ENCODE data around the gene GBP4.
"Not testable (repeated sequence)": the region's sequence is repeated elsewhere in the genome, so short reads cannot be mapped to it uniquely, and the experiment has no call there.

Gene GBP4, protein sequence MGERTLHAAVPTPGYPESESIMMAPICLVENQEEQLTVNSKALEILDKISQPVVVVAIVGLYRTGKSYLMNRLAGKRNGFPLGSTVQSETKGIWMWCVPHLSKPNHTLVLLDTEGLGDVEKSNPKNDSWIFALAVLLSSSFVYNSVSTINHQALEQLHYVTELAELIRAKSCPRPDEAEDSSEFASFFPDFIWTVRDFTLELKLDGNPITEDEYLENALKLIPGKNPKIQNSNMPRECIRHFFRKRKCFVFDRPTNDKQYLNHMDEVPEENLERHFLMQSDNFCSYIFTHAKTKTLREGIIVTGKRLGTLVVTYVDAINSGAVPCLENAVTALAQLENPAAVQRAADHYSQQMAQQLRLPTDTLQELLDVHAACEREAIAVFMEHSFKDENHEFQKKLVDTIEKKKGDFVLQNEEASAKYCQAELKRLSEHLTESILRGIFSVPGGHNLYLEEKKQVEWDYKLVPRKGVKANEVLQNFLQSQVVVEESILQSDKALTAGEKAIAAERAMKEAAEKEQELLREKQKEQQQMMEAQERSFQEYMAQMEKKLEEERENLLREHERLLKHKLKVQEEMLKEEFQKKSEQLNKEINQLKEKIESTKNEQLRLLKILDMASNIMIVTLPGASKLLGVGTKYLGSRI

DNA sequence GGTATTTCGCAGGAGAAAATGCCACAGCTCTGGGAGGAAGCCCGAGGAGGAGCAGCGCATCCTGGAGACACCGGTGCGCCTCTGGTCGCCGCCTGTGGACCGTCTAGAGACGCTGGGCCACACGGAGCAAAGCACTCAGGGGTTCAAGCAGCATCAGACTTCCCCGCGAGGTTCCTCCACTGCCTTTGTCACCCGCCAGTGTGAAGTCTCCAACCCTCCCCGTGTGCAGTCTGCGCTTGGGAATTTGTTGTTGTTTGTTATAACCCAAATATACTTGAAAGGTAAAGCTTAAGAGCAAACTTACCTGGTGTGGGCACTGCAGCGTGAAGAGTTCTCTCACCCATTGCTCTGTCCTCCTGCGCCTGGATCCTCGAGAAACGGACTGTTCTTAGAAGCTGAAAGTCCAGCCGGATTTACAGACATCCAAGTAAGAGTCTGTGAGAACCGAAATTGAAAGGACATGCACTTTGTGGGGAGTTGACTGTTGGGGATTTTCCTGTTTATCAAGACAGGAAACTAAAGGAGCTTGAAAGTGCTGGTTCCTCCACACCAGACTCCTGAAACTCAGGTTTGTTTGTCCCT is at the start of gene GBP4:
GBP4 (minus strand) TSS at position 452 of the 582 bp plus-strand sequence; CDS start at position 344, 108 bp downstream.
- in situ Hi-C loops (cut with HindIII; ENCODE audit: low sequenced_read_pairs), result no loop called here

DNA sequence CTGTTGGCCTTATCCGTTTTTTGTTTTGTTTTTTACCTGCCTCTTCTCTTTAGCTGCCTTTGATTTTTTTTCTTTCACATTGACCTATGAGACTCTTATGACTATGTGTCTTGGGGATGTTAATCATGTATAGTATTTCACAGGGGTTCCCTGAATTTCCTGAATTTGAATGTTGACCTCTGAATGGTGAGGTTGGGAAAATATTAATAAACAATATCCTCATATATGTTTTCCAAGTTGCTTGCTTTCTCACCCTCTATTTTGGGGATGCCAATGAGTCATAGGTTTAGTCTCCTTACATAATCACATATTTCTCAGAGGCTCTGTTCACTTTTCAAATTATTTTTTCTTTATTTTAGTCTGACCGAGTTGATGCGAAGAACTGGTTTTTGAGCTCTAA is 44.3 kb upstream of the GBP4 start:
- in situ Hi-C loops (cut with HindIII; ENCODE audit: low sequenced_read_pairs), result no loop called here

DNA sequence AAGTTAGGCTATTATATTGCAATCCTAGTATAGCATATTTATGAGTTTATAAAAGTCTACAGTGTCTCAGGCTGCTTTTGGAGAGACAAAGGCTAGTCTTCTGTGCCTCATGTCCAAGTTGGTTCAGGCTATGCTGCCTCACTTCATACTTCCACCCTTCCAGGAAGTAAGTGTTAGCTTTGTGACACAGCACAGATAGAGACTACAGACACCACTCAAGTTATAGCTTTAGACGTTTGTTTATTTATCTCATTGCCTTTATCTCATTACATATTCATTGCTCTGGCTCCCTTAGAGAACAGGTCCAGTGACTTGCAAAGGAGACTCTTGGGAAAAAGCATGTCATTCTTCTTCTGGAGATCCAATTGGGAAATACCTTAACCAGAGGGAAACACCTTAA is 22.6 kb upstream of the GBP4 start:
- in situ Hi-C loops (cut with HindIII; ENCODE audit: low sequenced_read_pairs), result no loop called here

- in situ Hi-C loops (cut with HindIII; ENCODE audit: low sequenced_read_pairs), result not testable (repeated sequence)
Observed at GRCh38 chr1:89219851-89220250, 21.1 kb upstream of the GBP4 start.

DNA sequence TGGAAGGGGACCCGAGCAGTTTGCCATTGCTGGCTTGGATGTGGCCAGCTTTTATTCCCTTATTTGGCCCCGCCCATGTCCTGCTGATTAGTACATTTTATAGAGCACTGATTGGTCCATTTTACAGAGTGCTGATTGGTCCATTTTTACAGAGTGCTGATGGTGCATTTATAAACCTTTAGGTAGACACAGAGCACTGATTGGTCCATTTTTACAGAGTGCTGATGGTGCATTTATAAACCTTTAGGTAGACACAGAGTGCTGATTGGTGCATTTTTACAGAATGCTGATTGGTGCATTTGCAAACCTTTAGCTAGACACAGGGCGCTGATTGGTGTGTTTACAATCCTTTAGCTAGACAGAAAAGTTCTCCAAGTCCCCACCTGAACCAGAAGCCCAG is 20.2 kb upstream of the GBP4 start:
- in situ Hi-C loops (cut with HindIII; ENCODE audit: low sequenced_read_pairs), result not testable (repeated sequence)

GRCh38 chr1:89213347-89213746 is 14.6 kb upstream of the GBP4 start:
- in situ Hi-C loops (cut with HindIII; ENCODE audit: low sequenced_read_pairs), result no loop called here

DNA sequence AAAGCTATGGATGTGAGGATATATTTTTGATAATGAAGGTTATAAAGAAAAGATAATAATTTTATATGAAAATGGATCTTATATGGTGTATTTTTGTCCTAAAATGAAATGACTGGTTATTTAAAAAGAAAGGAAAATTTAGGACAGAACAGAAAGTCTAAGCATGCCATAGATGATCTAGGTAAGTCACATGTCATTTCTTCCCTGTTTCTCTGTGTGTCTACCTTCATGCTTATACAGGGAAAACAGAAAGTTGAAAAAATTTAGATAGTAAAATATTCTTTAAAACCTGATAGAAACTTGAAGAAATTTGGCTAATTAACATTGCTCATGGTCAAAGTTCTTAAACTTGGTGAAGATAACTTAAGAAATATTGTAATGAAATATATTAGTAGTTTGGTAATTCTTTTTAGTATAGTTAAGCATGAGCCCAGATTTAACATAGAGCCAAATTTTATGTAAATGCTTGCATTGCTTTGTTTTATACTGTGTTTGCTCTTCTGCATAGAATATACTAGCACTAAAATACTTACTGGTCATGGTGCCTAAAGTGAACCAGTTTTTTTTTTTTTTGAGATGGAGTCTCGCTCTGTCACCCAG is 12.4 kb upstream of the GBP4 start:
- in situ Hi-C loops (cut with HindIII; ENCODE audit: low sequenced_read_pairs), result no loop called here

DNA sequence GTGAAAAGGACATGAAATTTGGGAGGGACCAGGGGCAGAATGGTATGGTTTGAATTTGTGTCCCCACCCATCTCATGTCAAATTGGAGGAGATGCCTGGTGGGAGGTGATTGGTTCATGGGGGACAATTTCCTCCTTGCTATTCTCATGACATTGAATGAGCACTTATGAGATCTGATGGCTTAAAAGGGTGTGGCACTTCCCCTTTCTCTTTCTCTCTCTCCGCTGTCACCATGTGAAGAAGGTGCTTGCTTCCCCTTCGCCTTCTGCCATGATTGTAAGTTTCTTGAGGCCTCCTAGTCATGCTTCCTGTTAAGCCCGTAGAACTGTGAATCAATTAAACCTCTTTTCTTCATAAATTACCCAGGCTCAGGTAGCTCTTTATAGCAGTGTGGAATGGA is 7.6 kb upstream of the GBP4 start:
- in situ Hi-C loops (cut with HindIII; ENCODE audit: low sequenced_read_pairs), result no loop called here

- in situ Hi-C loops (cut with HindIII; ENCODE audit: low sequenced_read_pairs), result no loop called here
Observed at GRCh38 chr1:89203166-89203565, 4.4 kb upstream of the GBP4 start.

DNA sequence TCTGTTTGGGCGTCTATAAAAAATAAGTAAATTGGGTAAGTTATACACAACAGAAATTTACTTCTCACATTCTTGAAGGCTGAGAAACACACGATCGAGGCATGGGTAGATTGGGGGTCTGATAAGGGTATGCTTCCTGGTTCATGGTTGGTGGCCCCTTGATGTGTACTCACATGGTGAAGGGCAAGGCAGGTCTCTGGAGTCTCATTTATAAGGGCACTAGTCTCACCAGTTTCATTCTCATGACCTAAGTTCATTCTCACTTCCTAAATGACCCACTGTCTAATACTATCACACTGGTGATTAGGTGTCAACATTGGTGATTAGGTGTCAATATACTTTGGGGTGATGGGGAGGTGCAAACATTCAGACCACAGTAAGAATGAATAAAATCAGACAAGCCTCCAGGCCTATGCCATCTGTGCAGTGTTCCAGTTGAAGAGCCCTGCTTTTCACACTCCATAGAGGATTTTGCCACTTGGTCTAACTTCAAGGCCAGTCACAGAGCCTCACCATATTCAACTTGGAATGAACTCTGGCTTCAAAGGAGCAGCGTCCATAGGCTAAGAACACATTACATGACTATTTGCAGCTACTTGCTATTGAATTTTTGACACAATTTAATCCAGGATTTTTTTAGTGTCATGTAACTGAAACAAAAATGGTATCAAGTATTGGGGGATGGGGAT is 2.5 kb upstream of the GBP4 start:
- in situ Hi-C loops (cut with HindIII; ENCODE audit: low sequenced_read_pairs), result no loop called here

- in situ Hi-C loops (cut with HindIII; ENCODE audit: low sequenced_read_pairs), result no loop called here
Observed at GRCh38 chr1:89200663-89201062, 1.9 kb upstream of the GBP4 start.

- in situ Hi-C loops (cut with HindIII; ENCODE audit: low sequenced_read_pairs), result no loop called here
Observed at GRCh38 chr1:89199525-89200031, 836 bp upstream of the GBP4 start.

- in situ Hi-C loops (cut with HindIII; ENCODE audit: low sequenced_read_pairs), result no loop called here
Observed at GRCh38 chr1:89198081-89198480, 661 bp downstream of the GBP4 start.

DNA sequence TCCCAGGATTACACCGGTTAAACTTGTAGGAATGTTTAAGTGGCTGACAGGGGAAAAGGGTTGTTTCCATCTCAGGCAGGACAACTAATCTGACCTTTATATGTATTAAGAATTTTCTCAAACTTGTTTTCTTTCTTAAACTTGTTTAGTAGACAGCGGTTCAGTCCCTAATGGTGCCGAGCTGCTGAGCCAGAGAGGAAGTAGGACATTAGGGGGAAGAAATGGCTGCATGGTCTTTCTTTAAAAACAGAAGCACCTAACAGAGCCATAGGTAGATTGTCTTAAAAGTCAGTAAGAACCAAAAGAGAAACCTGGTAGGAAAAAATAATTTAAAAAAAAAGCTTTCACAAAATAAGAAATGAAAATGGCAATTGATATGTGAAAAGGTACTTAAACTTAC is 3.3 kb downstream of the GBP4 start:
- in situ Hi-C loops (cut with HindIII; ENCODE audit: low sequenced_read_pairs), result no loop called here

DNA sequence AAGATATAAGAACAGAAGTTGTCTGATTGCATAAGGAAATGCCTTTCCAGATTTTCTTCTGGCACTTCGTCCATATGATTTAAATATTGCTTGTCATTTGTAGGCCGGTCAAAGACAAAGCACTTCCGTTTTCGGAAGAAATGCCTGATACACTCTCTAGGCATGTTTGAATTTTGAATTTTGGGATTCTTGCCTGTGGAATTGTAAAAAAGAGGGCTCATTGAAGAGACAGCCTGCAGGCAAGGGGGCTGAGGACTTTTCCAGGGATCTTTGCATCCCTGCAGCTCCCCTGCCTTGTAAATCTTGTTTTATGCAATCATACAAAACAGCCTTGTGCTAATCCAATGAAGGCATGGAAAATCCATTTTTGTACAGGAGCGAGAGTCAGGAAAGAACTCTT is 7.4 kb downstream of the GBP4 start:
- in situ Hi-C loops (cut with HindIII; ENCODE audit: low sequenced_read_pairs), result no loop called here

- in situ Hi-C loops (cut with HindIII; ENCODE audit: low sequenced_read_pairs), result no loop called here
Observed at GRCh38 chr1:89190017-89190416, 8.7 kb downstream of the GBP4 start.

- in situ Hi-C loops (cut with HindIII; ENCODE audit: low sequenced_read_pairs), result no loop called here
Observed at GRCh38 chr1:89179343-89179742, 19.4 kb downstream of the GBP4 start.

GRCh38 chr1:89176971-89177370 is 21.8 kb downstream of the GBP4 start:
- in situ Hi-C loops (cut with HindIII; ENCODE audit: low sequenced_read_pairs), result no loop called here

DNA sequence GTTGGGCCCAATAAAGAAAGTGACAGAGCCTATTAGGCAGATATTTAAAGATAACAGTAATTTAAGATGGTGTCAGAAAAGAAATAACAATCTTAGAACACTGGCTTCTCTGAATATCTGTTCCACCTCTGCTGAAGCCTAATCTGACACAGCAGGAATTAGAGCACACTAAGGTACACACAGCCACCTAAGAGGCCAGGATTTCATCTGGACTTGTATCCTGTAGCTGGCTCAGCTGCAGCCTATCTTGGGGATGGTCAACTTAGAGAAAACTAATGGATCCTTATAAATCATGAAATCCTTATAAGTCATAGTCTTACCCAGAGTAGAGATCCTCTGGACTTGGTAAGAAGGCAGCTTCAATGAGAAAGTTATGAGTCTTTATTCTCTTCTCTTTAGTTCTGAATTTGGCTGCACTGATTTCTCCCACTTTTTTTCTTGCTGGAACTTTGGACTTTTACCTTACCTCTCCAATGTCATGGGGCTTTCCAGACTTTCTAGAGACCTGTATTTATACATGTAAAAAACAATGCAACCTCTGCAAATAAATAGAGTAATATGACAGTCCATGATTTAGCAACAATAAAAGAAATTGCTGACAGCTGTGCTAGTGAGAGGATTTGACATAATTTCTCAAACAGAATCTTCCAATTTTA is 23.0 kb downstream of the GBP4 start, which contains the start of gene GBP7:
GBP7 (minus strand) TSS at position 403 of the 656 bp plus-strand sequence. CDS start 4,068 bp downstream, outside the sequence.
- in situ Hi-C loops (cut with HindIII; ENCODE audit: low sequenced_read_pairs), result no loop called here

- in situ Hi-C loops (cut with HindIII; ENCODE audit: low sequenced_read_pairs), result no loop called here
Observed at GRCh38 chr1:89174491-89174890, 24.3 kb downstream of the GBP4 start.
